WERI-Rb-1 (cell line): Measurements from ENCODE around the gene ANXA4.

Source experiments
- DNase-seq: peaks from one replicate; pipeline ENCODE4 v3.0.0-alpha.2; 2020
- H3K27ac ChIP-seq: fragments of 250-450 bp; sonication (Bioruptor Pico); 2 replicates; pipeline ENCODE4 v1.5.1; 2020; ENCODE audit warnings: mild to moderate bottlenecking, moderate library complexity
- H3K27me3 ChIP-seq: fragments of 250-450 bp; sonication (Bioruptor Pico); 2 replicates; pipeline ENCODE4 v1.5.1; 2021; ENCODE audit warnings: mild to moderate bottlenecking, low read depth, moderate library complexity; ENCODE audit not compliant: insufficient read depth, severe bottlenecking
- H3K36me3 ChIP-seq: fragments of 250-450 bp; sonication (Bioruptor Pico); 2 replicates; pipeline ENCODE4 v1.5.1; 2020; ENCODE audit warnings: mild to moderate bottlenecking, moderate library complexity
- H3K4me3 ChIP-seq: 2 replicates; pipeline ENCODE4 v1.5.1; 2011; ENCODE audit warnings: low read depth, mild to moderate bottlenecking, control low read depth, low read length
- H3K9me3 ChIP-seq: fragments of 250-450 bp; sonication (Bioruptor Pico); 2 replicates; pipeline ENCODE4 v1.5.1; 2021; ENCODE audit warnings: mild to moderate bottlenecking, moderate library complexity; ENCODE audit not compliant: severe bottlenecking
- TF ChIP-seq, protein P1 (sequence below): IDR thresholded peaks from 2 replicates; pipeline ENCODE4 v1.5.1; 2011; ENCODE audit warnings: low read depth, mild to moderate bottlenecking, control low read depth, inconsistent platforms, low read length

Gene ANXA4

DNA sequence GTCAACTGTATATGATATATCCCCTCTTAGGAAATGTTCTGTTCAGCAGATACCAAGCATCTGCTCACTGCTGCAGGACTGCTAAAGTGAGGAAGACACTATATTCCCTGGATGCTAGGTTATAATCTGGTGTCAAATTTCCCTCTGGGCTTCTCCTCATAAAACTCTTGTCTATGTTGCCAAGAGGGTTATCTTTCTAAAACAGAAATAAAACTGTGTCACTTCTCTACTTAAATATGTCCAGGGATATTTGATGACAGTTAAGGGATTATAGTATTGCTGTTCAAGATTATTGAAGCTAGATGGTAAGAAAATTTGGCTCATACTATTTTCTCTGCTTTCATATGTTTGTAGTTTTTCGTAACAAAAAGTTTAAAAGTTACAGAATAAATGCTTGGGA lies 121.4 kb downstream of the ANXA4 start:
- no peaks in the 10 kb centered on the region for H3K27me3 ChIP-seq
- peaks cover 38% of the 10 kb centered on the region for H3K36me3 ChIP-seq
- TF ChIP-seq, protein P1, sequence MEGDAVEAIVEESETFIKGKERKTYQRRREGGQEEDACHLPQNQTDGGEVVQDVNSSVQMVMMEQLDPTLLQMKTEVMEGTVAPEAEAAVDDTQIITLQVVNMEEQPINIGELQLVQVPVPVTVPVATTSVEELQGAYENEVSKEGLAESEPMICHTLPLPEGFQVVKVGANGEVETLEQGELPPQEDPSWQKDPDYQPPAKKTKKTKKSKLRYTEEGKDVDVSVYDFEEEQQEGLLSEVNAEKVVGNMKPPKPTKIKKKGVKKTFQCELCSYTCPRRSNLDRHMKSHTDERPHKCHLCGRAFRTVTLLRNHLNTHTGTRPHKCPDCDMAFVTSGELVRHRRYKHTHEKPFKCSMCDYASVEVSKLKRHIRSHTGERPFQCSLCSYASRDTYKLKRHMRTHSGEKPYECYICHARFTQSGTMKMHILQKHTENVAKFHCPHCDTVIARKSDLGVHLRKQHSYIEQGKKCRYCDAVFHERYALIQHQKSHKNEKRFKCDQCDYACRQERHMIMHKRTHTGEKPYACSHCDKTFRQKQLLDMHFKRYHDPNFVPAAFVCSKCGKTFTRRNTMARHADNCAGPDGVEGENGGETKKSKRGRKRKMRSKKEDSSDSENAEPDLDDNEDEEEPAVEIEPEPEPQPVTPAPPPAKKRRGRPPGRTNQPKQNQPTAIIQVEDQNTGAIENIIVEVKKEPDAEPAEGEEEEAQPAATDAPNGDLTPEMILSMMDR, result no peak
- H3K4me3 ChIP-seq, result no peak overlapping the region
- no peaks in the 10 kb centered on the region for H3K9me3 ChIP-seq
- no peak for DNase-seq
- H3K27ac ChIP-seq, result no peak overlapping the region
